G401.6 (cell line): ENCODE measurements around the gene ZEB2.

Source experiments
- FAIRE-seq: peaks from 2 replicates; lab custom pipeline; 2012; peaks lifted over from hg19 to GRCh38; lab: Jason Lieb, UNC

The ZEB2 gene

GRCh38 chr2:144470334-144470733 lies 49.6 kb downstream of the ZEB2 start:
- no peak for FAIRE-seq

- FAIRE-seq: no peak
These were observed 50.1 kb downstream of the ZEB2 start for GRCh38 chr2:144469798-144470197.

- no peak for FAIRE-seq
These were observed 50.9 kb downstream of the ZEB2 start for GRCh38 chr2:144468823-144469595.

GRCh38 chr2:144467502-144468137 lies 52.3 kb downstream of the ZEB2 start:
- FAIRE-seq: no peak

- FAIRE-seq: no peak
These were observed 53.3 kb downstream of the ZEB2 start for GRCh38 chr2:144466637-144467036.

- no peak for FAIRE-seq
These were observed 54.2 kb downstream of the ZEB2 start for GRCh38 chr2:144465749-144466148.

GRCh38 chr2:144464730-144465129 lies 55.2 kb downstream of the ZEB2 start:
- no peak for FAIRE-seq

- no peak for FAIRE-seq
These were observed 56.7 kb downstream of the ZEB2 start for GRCh38 chr2:144463266-144463665.

- no peak for FAIRE-seq
These were observed 57.7 kb downstream of the ZEB2 start for GRCh38 chr2:144462266-144462665.

GRCh38 chr2:144461308-144461766 lies 58.6 kb downstream of the ZEB2 start:
- FAIRE-seq: no peak

- FAIRE-seq: no peak
These were observed 59.1 kb downstream of the ZEB2 start for GRCh38 chr2:144460727-144461307.

GRCh38 chr2:144459937-144460336 lies 60.0 kb downstream of the ZEB2 start:
- FAIRE-seq: no peak

- FAIRE-seq: no peak
These were observed 60.6 kb downstream of the ZEB2 start for GRCh38 chr2:144459286-144459685.

- FAIRE-seq: no peak
These were observed 61.4 kb downstream of the ZEB2 start for GRCh38 chr2:144458541-144458940.

- no peak for FAIRE-seq
These were observed 63.2 kb downstream of the ZEB2 start for GRCh38 chr2:144456680-144457079.

GRCh38 chr2:144455987-144456386 lies 63.9 kb downstream of the ZEB2 start:
- FAIRE-seq: no peak

- FAIRE-seq: no peak
These were observed 65.2 kb downstream of the ZEB2 start for GRCh38 chr2:144454466-144455287.

GRCh38 chr2:144453486-144454158 lies 66.3 kb downstream of the ZEB2 start:
- FAIRE-seq: no peak

- no peak for FAIRE-seq
These were observed 67.0 kb downstream of the ZEB2 start for GRCh38 chr2:144452989-144453336.

- no peak for FAIRE-seq
These were observed 67.5 kb downstream of the ZEB2 start for GRCh38 chr2:144452169-144452988.

GRCh38 chr2:144451443-144451842 lies 68.5 kb downstream of the ZEB2 start:
- no peak for FAIRE-seq
